ENCODE measurements around the gene UBE2R2.

The UBE2R2 gene

GRCh38 chr9:33782395-33783152 is 34.4 kb upstream of the UBE2R2 start:
- Histone ChIP-seq H4K12ac (ENCODE audit: low read depth, low read length) (no peak overlapping the region), H3K27me3 (ENCODE audit: insufficient read depth, low read length) (no peaks in the 10 kb centered on the region), H3K79me2 (ENCODE audit: control insufficient read depth, insufficient read depth, low read length, poor library complexity) (no peaks in the 10 kb centered on the region), H3K18ac (ENCODE audit: low read length) (no peak overlapping the region), H2BK12ac (ENCODE audit: low read length) (no peak overlapping the region), H3K14ac (ENCODE audit: low read length) (no peak overlapping the region), H4K91ac (ENCODE audit: low read depth, low read length) (no peak overlapping the region), H3K9ac (ENCODE audit: low read length) (no peak overlapping the region), H3K36me3 (ENCODE audit: control insufficient read depth in 1 of 2, insufficient read depth in 2 of 2, low read length in 2 of 2) (no peaks in the 10 kb centered on the region), H4K8ac (ENCODE audit: low read depth, low read length) (no peak overlapping the region), H2AFZ (ENCODE audit: insufficient read depth, low read length, poor library complexity) (no peak overlapping the region), H3K4ac (ENCODE audit: low read depth, low read length) (no peak overlapping the region), H2BK120ac (ENCODE audit: insufficient read depth, low read length, poor library complexity) (no peak overlapping the region), H2AK5ac (ENCODE audit: low read length) (no peak overlapping the region), H3K4me2 (ENCODE audit: low read length) (no peak overlapping the region), H3K27ac (ENCODE audit: low read depth, low read length) (no peak overlapping the region), H2BK5ac (ENCODE audit: low read depth, low read length, poor library complexity) (no peak overlapping the region), H3K9me3 (ENCODE audit: insufficient read depth, low read depth, low read length) (no peaks in the 10 kb centered on the region), H3K4me1 (ENCODE audit: control insufficient read depth in 1 of 2, insufficient read depth in 2 of 2, low read length in 2 of 2) (no peaks in the 10 kb centered on the region), H3K4me3 (ENCODE audit: low read depth, low read length) (no peak overlapping the region), H3K23ac (ENCODE audit: low read length) (no peak overlapping the region), H3K79me1 (ENCODE audit: low read length) (no peaks in the 10 kb centered on the region)
- DNase-seq = no peak
- WGBS (ENCODE audit: extremely low coverage, insufficient coverage, insufficient read length) = no CpG with 5 or more reads among the region's 4 CpGs

GRCh38 chr9:33785914-33786313 is 31.0 kb upstream of the UBE2R2 start:
- no peaks in the 10 kb centered on the region for H3K36me3 ChIP-seq (ENCODE audit: control insufficient read depth in 1 of 2, insufficient read depth in 2 of 2, low read length in 2 of 2)
- H2BK120ac ChIP-seq (ENCODE audit: insufficient read depth, low read length, poor library complexity) = no peak overlapping the region
- H3K79me1 ChIP-seq (ENCODE audit: low read length) = no peaks in the 10 kb centered on the region
- no peaks in the 10 kb centered on the region for H3K27me3 ChIP-seq (ENCODE audit: insufficient read depth, low read length)
- no peak overlapping the region for H3K9ac ChIP-seq (ENCODE audit: low read length)
- WGBS (ENCODE audit: extremely low coverage, insufficient coverage, insufficient read length) = no CpG with 5 or more reads among the region's 5 CpGs
- H3K4me3 ChIP-seq (ENCODE audit: low read depth, low read length) = no peak overlapping the region
- no peak overlapping the region for H3K4ac ChIP-seq (ENCODE audit: low read depth, low read length)
- H3K4me1 ChIP-seq (ENCODE audit: control insufficient read depth in 1 of 2, insufficient read depth in 2 of 2, low read length in 2 of 2) = no peaks in the 10 kb centered on the region
- H4K91ac ChIP-seq (ENCODE audit: low read depth, low read length) = no peak overlapping the region
- no peak overlapping the region for H2AK5ac ChIP-seq (ENCODE audit: low read length)
- no peaks in the 10 kb centered on the region for H3K79me2 ChIP-seq (ENCODE audit: control insufficient read depth, insufficient read depth, low read length, poor library complexity)
- H3K23ac ChIP-seq (ENCODE audit: low read length) = no peak overlapping the region
- H3K27ac ChIP-seq (ENCODE audit: low read depth, low read length) = no peak overlapping the region
- H2BK12ac ChIP-seq (ENCODE audit: low read length) = no peak overlapping the region
- no peak overlapping the region for H3K14ac ChIP-seq (ENCODE audit: low read length)
- no peak overlapping the region for H2AFZ ChIP-seq (ENCODE audit: insufficient read depth, low read length, poor library complexity)
- DNase-seq = peak in 1 of 2 donors; percentile 42
- no peak overlapping the region for H4K12ac ChIP-seq (ENCODE audit: low read depth, low read length)
- H3K4me2 ChIP-seq (ENCODE audit: low read length) = no peak overlapping the region
- no peak overlapping the region for H2BK5ac ChIP-seq (ENCODE audit: low read depth, low read length, poor library complexity)
- H4K8ac ChIP-seq (ENCODE audit: low read depth, low read length) = no peak overlapping the region
- no peak overlapping the region for H3K18ac ChIP-seq (ENCODE audit: low read length)
- no peaks in the 10 kb centered on the region for H3K9me3 ChIP-seq (ENCODE audit: insufficient read depth, low read depth, low read length)

GRCh38 chr9:33786681-33787080 is 30.3 kb upstream of the UBE2R2 start:
- no peaks in the 10 kb centered on the region for H3K79me2 ChIP-seq (ENCODE audit: control insufficient read depth, insufficient read depth, low read length, poor library complexity)
- no peak overlapping the region for H3K4me3 ChIP-seq (ENCODE audit: low read depth, low read length)
- no peak overlapping the region for H3K14ac ChIP-seq (ENCODE audit: low read length)
- H2AK5ac ChIP-seq (ENCODE audit: low read length) = no peak overlapping the region
- H3K23ac ChIP-seq (ENCODE audit: low read length) = no peak overlapping the region
- no peaks in the 10 kb centered on the region for H3K27me3 ChIP-seq (ENCODE audit: insufficient read depth, low read length)
- no CpG with 5 or more reads among the region's 2 CpGs for WGBS (ENCODE audit: extremely low coverage, insufficient coverage, insufficient read length)
- H3K36me3 ChIP-seq (ENCODE audit: control insufficient read depth in 1 of 2, insufficient read depth in 2 of 2, low read length in 2 of 2) = no peaks in the 10 kb centered on the region
- H3K4me1 ChIP-seq (ENCODE audit: control insufficient read depth in 1 of 2, insufficient read depth in 2 of 2, low read length in 2 of 2) = no peaks in the 10 kb centered on the region
- no peaks in the 10 kb centered on the region for H3K79me1 ChIP-seq (ENCODE audit: low read length)
- no peak overlapping the region for H4K91ac ChIP-seq (ENCODE audit: low read depth, low read length)
- no peak for DNase-seq
- no peak overlapping the region for H3K4me2 ChIP-seq (ENCODE audit: low read length)
- H3K27ac ChIP-seq (ENCODE audit: low read depth, low read length) = no peak overlapping the region
- no peak overlapping the region for H2AFZ ChIP-seq (ENCODE audit: insufficient read depth, low read length, poor library complexity)
- H2BK5ac ChIP-seq (ENCODE audit: low read depth, low read length, poor library complexity) = no peak overlapping the region
- no peak overlapping the region for H3K4ac ChIP-seq (ENCODE audit: low read depth, low read length)
- no peak overlapping the region for H2BK120ac ChIP-seq (ENCODE audit: insufficient read depth, low read length, poor library complexity)
- no peak overlapping the region for H3K18ac ChIP-seq (ENCODE audit: low read length)
- H2BK12ac ChIP-seq (ENCODE audit: low read length) = no peak overlapping the region
- H3K9me3 ChIP-seq (ENCODE audit: insufficient read depth, low read depth, low read length) = no peaks in the 10 kb centered on the region
- H3K9ac ChIP-seq (ENCODE audit: low read length) = no peak overlapping the region
- H4K8ac ChIP-seq (ENCODE audit: low read depth, low read length) = no peak overlapping the region
- no peak overlapping the region for H4K12ac ChIP-seq (ENCODE audit: low read depth, low read length)

DNA sequence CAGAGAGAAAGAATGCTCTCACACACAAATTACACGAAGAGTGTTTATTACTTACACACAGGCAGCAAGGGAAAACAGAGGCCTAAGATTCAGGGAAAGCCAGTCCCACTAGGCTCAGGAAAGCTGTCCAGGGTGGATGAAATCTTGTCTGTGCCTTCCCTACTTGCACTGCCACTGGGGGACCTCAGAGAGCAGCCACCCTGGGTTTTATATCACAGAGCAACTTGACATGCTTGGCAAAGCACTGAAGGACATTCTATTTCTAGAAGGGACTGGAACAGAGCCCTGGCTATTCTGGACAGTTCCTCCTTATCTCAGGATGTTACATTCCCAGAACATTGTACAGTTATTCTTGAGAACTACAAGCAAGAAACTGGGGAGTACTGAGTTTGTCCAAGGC is 29.1 kb upstream of the UBE2R2 start:
- Histone ChIP-seq H3K18ac (ENCODE audit: low read length) (no peak overlapping the region), H2BK120ac (ENCODE audit: insufficient read depth, low read length, poor library complexity) (no peak overlapping the region), H4K8ac (ENCODE audit: low read depth, low read length) (no peak overlapping the region), H3K79me2 (ENCODE audit: control insufficient read depth, insufficient read depth, low read length, poor library complexity) (no peaks in the 10 kb centered on the region), H3K4me1 (ENCODE audit: control insufficient read depth in 1 of 2, insufficient read depth in 2 of 2, low read length in 2 of 2) (no peaks in the 10 kb centered on the region), H3K23ac (ENCODE audit: low read length) (no peak overlapping the region), H3K4me2 (ENCODE audit: low read length) (no peak overlapping the region), H4K91ac (ENCODE audit: low read depth, low read length) (no peak overlapping the region), H3K4ac (ENCODE audit: low read depth, low read length) (no peak overlapping the region), H4K12ac (ENCODE audit: low read depth, low read length) (no peak overlapping the region), H2BK12ac (ENCODE audit: low read length) (no peak overlapping the region), H3K14ac (ENCODE audit: low read length) (no peak overlapping the region), H2BK5ac (ENCODE audit: low read depth, low read length, poor library complexity) (no peak overlapping the region), H2AK5ac (ENCODE audit: low read length) (no peak overlapping the region), H3K27me3 (ENCODE audit: insufficient read depth, low read length) (no peaks in the 10 kb centered on the region), H2AFZ (ENCODE audit: insufficient read depth, low read length, poor library complexity) (no peak overlapping the region), H3K27ac (ENCODE audit: low read depth, low read length) (no peak overlapping the region), H3K4me3 (ENCODE audit: low read depth, low read length) (no peak overlapping the region), H3K79me1 (ENCODE audit: low read length) (no peaks in the 10 kb centered on the region), H3K9ac (ENCODE audit: low read length) (no peak overlapping the region), H3K9me3 (ENCODE audit: insufficient read depth, low read depth, low read length) (no peaks in the 10 kb centered on the region), H3K36me3 (ENCODE audit: control insufficient read depth in 1 of 2, insufficient read depth in 2 of 2, low read length in 2 of 2) (no peaks in the 10 kb centered on the region)
- DNase-seq = no peak
- no CpG with 5 or more reads among the region's 1 CpG for WGBS (ENCODE audit: extremely low coverage, insufficient coverage, insufficient read length)
